Testis (tissue), 5 donors: ENCODE data around the gene LAMTOR1. TPM values are rescaled to one million over a fixed set of nuclear protein-coding genes. Genes with fewer than 3 reads are reported as not detected.
"Not testable (repeated sequence)": the region's sequence is repeated elsewhere in the genome, so short reads cannot be mapped to it uniquely, and the experiment has no call there.

Experiments used
- DNase-seq: peaks from one replicate; pipeline ENCODE4 v3.0.0-alpha.2; 2019
- H3K27ac ChIP-seq, 2 donors: fragments of 200-600 bp; sonication (generic); one replicate each; pipeline ENCODE4 v1.5.1; 2019
- H3K27me3 ChIP-seq: fragments of 200-600 bp; sonication (generic); one replicate; pipeline ENCODE4 v1.5.1; 2019
- H3K36me3 ChIP-seq: fragments of 200-600 bp; sonication (generic); one replicate; pipeline ENCODE4 v1.5.1; 2017; ENCODE audit warnings: low read depth; ENCODE audit errors: missing control alignments
- H3K4me1 ChIP-seq: fragments of 200-600 bp; sonication (generic); one replicate; pipeline ENCODE4 v1.5.1; 2019
- H3K4me3 ChIP-seq, 2 donors: fragments of 200-600 bp; sonication (generic); one replicate each; pipeline ENCODE4 v1.5.1; 2017 to 2019
- H3K9me3 ChIP-seq: fragments of 200-600 bp; sonication (generic); one replicate; pipeline ENCODE4 v1.5.1; 2017
- CTCF ChIP-seq, 3 experiments: fragments of 450-650 bp in 2 of 3; fragments of 200-600 bp in 1 of 3; sonication (generic) in 1 of 3; IDR thresholded peaks; one replicate each; pipeline ENCODE4 v1.5.1; 2016 to 2019; ENCODE audit warnings: antibody characterized with exemption in 3 of 3, mild to moderate bottlenecking in 2 of 3, moderate library complexity in 1 of 3
- POLR2A ChIP-seq: fragments of 450-650 bp; IDR thresholded peaks from one replicate; pipeline ENCODE4 v1.6.1; 2017; ENCODE audit warnings: antibody characterized with exemption, mild to moderate bottlenecking, moderate library complexity
- WGBS, 2 donors: methylation state at CpG; one replicate each; pipeline ENCODE4 v1.1.5; 2018; 5-methylcytosine and 5-hydroxymethylcytosine counted together
- intact Hi-C: fragments of 100-400 bp; cut with DNase I; formaldehyde crosslinking; loops from one replicate; pipeline ENCODE4 v1.15.1; 2023; ENCODE audit warnings: low total_unique reads
- long read RNA-seq, 2 donors: transcript quantifications; one replicate each; lab custom pipeline, GENCODE V29; 2026
- polyA plus RNA-seq: library from polyadenylated mRNA; stranded (reverse); fragments of 350-450 nt; fragmentation: Illumina TruSeq; extraction: RNeasy Lipid Tissue Mini Kit (QIAGEN cat#74804); gene quantifications from one replicate; pipeline ENCODE4 v1.2.3, GENCODE V29; 2014; ENCODE audit warnings: low read depth, low replicate concordance; ENCODE audit not compliant: insufficient read depth
- total RNA-seq, 2 donors: library from RNA; depleted of rRNA; stranded (reverse); fragments of >200 nt; gene quantifications; one replicate each; pipeline ENCODE4 v1.2.3, GENCODE V29; 2016

Gene LAMTOR1
- 100 to 1,000 TPM in 1 of 2 donors, 10 to 100 TPM in 1; 89.0 to 107 TPM for total RNA-seq
- 86.9 TPM for polyA plus RNA-seq
- long read RNA-seq, donor 1, transcript LAMTOR1-201 (5 exons, 1,179 nt): major isoform, 43 of 43 reads
- long read RNA-seq, donor 1, partial matches to known transcripts: 0 of 43 reads
- long read RNA-seq, donor 1, other reads (novel, unspliced or antisense): 0 of 43 reads
- long read RNA-seq, donor 2, transcript LAMTOR1-201 (5 exons, 1,179 nt): major isoform, 47 of 48 reads
- long read RNA-seq, donor 2, partial matches to known transcripts: 0 of 48 reads
- long read RNA-seq, donor 2, other reads (novel, unspliced or antisense): 0 of 48 reads

GRCh38 chr11:72102946-72103753 lies at the start of gene LAMTOR1:
LAMTOR1 (minus strand) TSS chr11:72103297; CDS start chr11:72103224, 73 bp downstream.
- peak; percentile 99 for DNase-seq
- Histone ChIP-seq H3K9me3 (no peaks in the 10 kb centered on the region), H3K36me3 (no peaks in the 10 kb centered on the region), H3K27ac (peak within 1 kb of the TSS; percentile 94 to 95), H3K27me3 (no peaks in the 10 kb centered on the region), H3K4me3 (peak within 1 kb of the TSS; percentile 94 to 98), H3K4me1 (peaks cover 23% of the 10 kb centered on the region)
- intact Hi-C loops: no loop called here
- 3 to 5% methylated on average over 16 to 38 of the region's 64 CpGs for WGBS, 2 donors
- peak; percentile 3 for TF ChIP-seq POLR2A
- TF ChIP-seq CTCF (IDR thresholded peaks at IDR 0.05): peak; percentile 17 to 76 (median 65)

- intact Hi-C loops: no loop called here
- H3K4me3 ChIP-seq: no peak overlapping the region
- TF ChIP-seq CTCF (IDR thresholded peaks at IDR 0.05): no peak
- no peak for TF ChIP-seq POLR2A
- 82 to 84% methylated on average over 4 of the region's 4 CpGs for WGBS, 2 donors
- no peaks in the 10 kb centered on the region for H3K27me3 ChIP-seq
- H3K27ac ChIP-seq: no peak overlapping the region
- no peak for DNase-seq
- H3K4me1 ChIP-seq: no peaks in the 10 kb centered on the region
- H3K9me3 ChIP-seq: no peaks in the 10 kb centered on the region
- H3K36me3 ChIP-seq: no peaks in the 10 kb centered on the region
Observed at GRCh38 chr11:72150882-72151281, 47.8 kb upstream of the LAMTOR1 start.

GRCh38 chr11:72146625-72147024 lies 43.5 kb upstream of the LAMTOR1 start:
- Histone ChIP-seq H3K9me3 (no peaks in the 10 kb centered on the region), H3K4me1 (no peaks in the 10 kb centered on the region), H3K27me3 (no peaks in the 10 kb centered on the region), H3K36me3 (no peaks in the 10 kb centered on the region), H3K4me3 (no peak overlapping the region), H3K27ac (no peak overlapping the region)
- 28 to 62% methylated on average over 2 of the region's 2 CpGs for WGBS, 2 donors
- no peak for TF ChIP-seq POLR2A
- no peak for TF ChIP-seq CTCF (IDR thresholded peaks at IDR 0.05)
- intact Hi-C loops: no loop called here
- no peak for DNase-seq

- Histone ChIP-seq H3K27me3 (no peaks in the 10 kb centered on the region), H3K4me3 (no peak overlapping the region), H3K9me3 (no peaks in the 10 kb centered on the region), H3K27ac (no peak overlapping the region), H3K4me1 (no peaks in the 10 kb centered on the region), H3K36me3 (no peaks in the 10 kb centered on the region)
- no peak for TF ChIP-seq POLR2A
- TF ChIP-seq CTCF (IDR thresholded peaks at IDR 0.05): no peak
- intact Hi-C loops: no loop called here
- 94 to 95% methylated on average over 4 of the region's 4 CpGs for WGBS, 2 donors
- no peak for DNase-seq
Observed at GRCh38 chr11:72144807-72145565, 41.9 kb upstream of the LAMTOR1 start.

- H3K27me3 ChIP-seq, intact Hi-C loops, H3K9me3 ChIP-seq, H3K27ac ChIP-seq, H3K4me1 ChIP-seq, H3K36me3 ChIP-seq, DNase-seq, H3K4me3 ChIP-seq: not testable (repeated sequence)
- 40% methylated on average over 1 of the region's 1 CpG; no CpG with 5 or more reads in 1 of the 2 donors for WGBS, 2 donors
Observed at GRCh38 chr11:72142543-72142942, 39.4 kb upstream of the LAMTOR1 start.

- H3K4me3 ChIP-seq, DNase-seq, H3K4me1 ChIP-seq, H3K36me3 ChIP-seq, H3K27ac ChIP-seq, H3K9me3 ChIP-seq, intact Hi-C loops, H3K27me3 ChIP-seq: not testable (repeated sequence)
- 55 to 73% methylated on average over 1 of the region's 1 CpG for WGBS, 2 donors
Observed at GRCh38 chr11:72142086-72142485, 39.0 kb upstream of the LAMTOR1 start.
